NCI-H69 (cell line): Measurements from ENCODE around the gene HOXA5.

Experiments
- DNase-seq: peaks from one replicate; lab custom pipeline; 2025; lab: John Stamatoyannopoulos, UW

HOXA5 gene

GRCh38 chr7:27095897-27096767 lies 47.3 kb downstream of the HOXA5 start, which contains the start of gene HOXA1:
Gene HOXA1 (minus strand): TSS chr7:27096000. CDS start chr7:27095912, 88 bp downstream.
- peak; percentile 96 for DNase-seq

DNA sequence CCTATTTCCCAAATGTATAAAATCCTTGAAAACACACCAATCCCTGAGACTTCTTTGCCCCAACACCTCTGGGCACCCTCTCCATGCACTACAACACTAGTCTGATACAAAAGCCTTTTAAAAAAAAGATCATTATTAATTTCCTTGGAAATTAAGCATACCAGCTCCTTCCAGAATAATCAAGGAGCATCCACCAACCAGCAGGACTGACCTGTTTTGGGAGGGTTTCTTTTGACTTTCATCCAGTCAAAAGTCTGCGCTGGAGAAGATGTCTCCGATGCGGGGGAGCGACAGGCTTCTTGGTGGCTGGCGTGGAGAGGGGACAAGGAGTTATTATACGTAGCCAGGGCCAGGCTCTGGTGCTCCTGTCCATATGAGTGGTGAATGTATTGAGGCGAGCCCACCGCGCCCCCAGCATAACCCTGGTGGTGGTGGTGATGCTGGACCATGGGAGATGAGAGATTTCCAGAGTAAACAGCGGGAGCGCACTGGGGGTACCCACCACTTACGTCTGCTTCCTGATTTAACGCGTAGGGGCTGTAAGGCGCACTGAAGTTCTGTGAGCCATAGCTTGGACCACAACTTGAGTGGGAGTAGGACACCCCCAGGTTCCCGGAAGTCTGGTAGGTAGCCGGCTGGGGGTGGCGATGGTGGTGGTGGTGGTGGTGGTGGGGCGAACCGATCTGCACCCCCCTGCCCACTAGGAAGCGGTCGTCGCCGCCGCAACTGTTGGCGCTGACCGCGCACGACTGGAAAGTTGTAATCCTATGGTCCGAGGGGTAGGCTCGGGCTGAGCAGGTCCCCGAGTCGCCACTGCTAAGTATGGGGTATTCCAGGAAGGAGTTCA lies 48.2 kb downstream of the HOXA5 start:
- peak; percentile 70 for DNase-seq

- DNase-seq, result no peak
Measured at GRCh38 chr7:27094304-27095049, 49.0 kb downstream of the HOXA5 start.

DNA sequence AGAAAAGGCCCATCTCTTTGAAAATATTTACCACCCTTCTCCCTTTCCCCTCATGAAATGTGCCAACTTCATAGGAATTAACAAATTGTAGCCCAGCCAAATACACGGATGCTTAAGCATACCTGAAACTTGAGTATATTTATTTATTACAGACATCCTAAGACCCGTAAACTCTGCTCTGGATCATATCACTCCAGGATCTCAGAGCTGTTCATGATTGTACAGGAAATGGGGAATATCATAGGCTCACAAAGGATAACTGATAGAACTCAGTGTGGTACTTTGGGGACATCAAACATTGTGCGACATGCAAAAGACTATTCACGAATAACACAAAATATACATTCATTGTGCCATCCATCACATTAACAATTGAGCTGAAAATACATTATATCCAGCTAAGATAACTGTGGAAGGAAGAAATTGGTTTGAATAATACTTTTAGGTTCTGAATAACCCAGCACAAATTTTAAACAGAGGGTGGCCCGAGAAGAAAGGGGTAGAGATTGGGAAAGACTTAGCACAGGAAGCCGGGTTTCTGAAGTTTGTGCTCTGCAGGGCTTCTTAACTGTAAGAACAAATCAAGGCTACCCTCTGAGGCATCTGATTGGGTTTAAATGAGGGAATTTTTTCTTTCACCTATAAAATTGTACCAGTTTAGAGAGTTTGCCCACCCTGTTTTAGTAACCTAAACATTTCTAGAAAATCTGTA lies 50.1 kb downstream of the HOXA5 start:
- DNase-seq, result no peak

- no peak for DNase-seq
Measured at GRCh38 chr7:27092819-27093110, 50.7 kb downstream of the HOXA5 start.

GRCh38 chr7:27091941-27092818 lies 51.3 kb downstream of the HOXA5 start:
- DNase-seq, result peak; percentile 34

DNA sequence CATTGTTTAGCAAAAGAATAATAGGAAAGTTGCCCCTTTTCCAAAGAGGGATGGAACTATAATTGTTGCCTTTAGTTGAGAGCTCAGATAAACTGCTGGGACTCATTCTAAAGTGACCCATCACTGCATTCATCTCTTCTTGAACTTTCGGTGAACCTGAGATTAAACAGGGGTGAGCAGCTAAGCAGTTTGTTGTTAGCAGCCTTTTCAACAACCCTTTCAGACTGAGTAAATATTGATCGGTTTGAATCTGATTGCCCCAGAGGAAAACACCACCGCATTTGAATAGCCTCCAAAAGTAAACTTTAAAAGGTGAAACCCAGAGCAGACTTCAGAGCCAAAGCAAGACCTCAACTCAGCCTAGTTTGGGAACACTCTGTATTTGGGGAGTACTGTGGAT lies 52.4 kb downstream of the HOXA5 start:
- DNase-seq, result peak; percentile 96
